Natural killer cell treated with Interleukin-12 subunit alpha and Interleukin-12 subunit beta and Interleukin-15 and Interleukin-18, amount 100 ng/mL, for 72 hours (primary cell): ENCODE results near the gene SCRT2. TPM values are rescaled to one million over a fixed set of nuclear protein-coding genes. Genes with fewer than 3 reads are reported as not detected.
"Not testable (repeated sequence)": the region's sequence is repeated elsewhere in the genome, so short reads cannot be mapped to it uniquely, and the experiment has no call there.

Source experiments
- ATAC-seq, 2 donors: fragments of 150-1000 bp; cut with Tn5 transposase in 1 of 2; sonication (Bioruptor Pico), chemical (Tn5 transposase) in 1 of 2; 2 replicates each; pipeline ENCODE4 v1.10.0; 2021
- DNase-seq: peaks from one replicate; pipeline ENCODE4 v3.0.0; 2022; ENCODE audit warnings: low spot score
- H3K27ac Mint-ChIP-seq, 2 donors: 1 replicate in 1 of 2; 2 replicates in 1 of 2; pipeline ENCODE4 v1.8.0; 2022; ENCODE audit warnings: mixed read lengths in 2 of 2, mild to moderate bottlenecking in 1 of 2, moderate library complexity in 1 of 2
- H3K27me3 Mint-ChIP-seq, 2 donors: 1 replicate in 1 of 2; 2 replicates in 1 of 2; pipeline ENCODE4 v1.8.0; 2022; ENCODE audit warnings: mixed read lengths in 2 of 2
- H3K36me3 Mint-ChIP-seq: one replicate; pipeline ENCODE4 v1.8.0; 2022; ENCODE audit warnings: mixed read lengths
- H3K4me1 Mint-ChIP-seq, 2 donors: 1 replicate in 1 of 2; 2 replicates in 1 of 2; pipeline ENCODE4 v1.8.0; 2022; ENCODE audit warnings: low read depth in 2 of 2, mixed read lengths in 2 of 2, mild to moderate bottlenecking in 1 of 2
- H3K4me3 Mint-ChIP-seq: one replicate; pipeline ENCODE4 v1.8.0; 2022; ENCODE audit warnings: mixed read lengths
- H3K9me3 Mint-ChIP-seq: 2 replicates; pipeline ENCODE4 v1.8.0; 2022; ENCODE audit warnings: mixed read lengths
- total RNA-seq, 2 donors: library from RNA; stranded (reverse); gene quantifications; one replicate each; pipeline ENCODE4 v1.2.3, GENCODE V29; 2022

The SCRT2 gene
- total RNA-seq, 2 donors from 2014 or later, result not detected

- H3K27ac Mint-ChIP-seq, H3K4me1 Mint-ChIP-seq, ATAC-seq, DNase-seq, H3K4me3 Mint-ChIP-seq, H3K36me3 Mint-ChIP-seq, H3K9me3 Mint-ChIP-seq: not testable (repeated sequence)
- H3K27me3 Mint-ChIP-seq, result peaks cover 19 to 35% of the 10 kb centered on the region in 2 donors
These were observed 18.2 kb upstream of the SCRT2 start for GRCh38 chr20:693786-694185.

GRCh38 chr20:692044-692443 is 16.4 kb upstream of the SCRT2 start:
- no peak overlapping the region for H3K27ac Mint-ChIP-seq
- H3K36me3 Mint-ChIP-seq, result no peaks in the 10 kb centered on the region
- H3K4me1 Mint-ChIP-seq, result peaks cover 0 to 3% of the 10 kb centered on the region in 2 donors
- no peak overlapping the region for H3K4me3 Mint-ChIP-seq
- ATAC-seq (no peak), DNase-seq (no peak)
- H3K27me3 Mint-ChIP-seq, result peaks cover 20 to 35% of the 10 kb centered on the region in 2 donors
- H3K9me3 Mint-ChIP-seq, result no peaks in the 10 kb centered on the region

- H3K27ac Mint-ChIP-seq, result no peak overlapping the region
- H3K4me1 Mint-ChIP-seq, result peaks cover 0 to 3% of the 10 kb centered on the region in 2 donors
- no peak for ATAC-seq
- no peak overlapping the region for H3K4me3 Mint-ChIP-seq
- H3K27me3 Mint-ChIP-seq, result peaks cover 20 to 35% of the 10 kb centered on the region in 2 donors
- no peaks in the 10 kb centered on the region for H3K36me3 Mint-ChIP-seq
- H3K9me3 Mint-ChIP-seq, result no peaks in the 10 kb centered on the region
- no peak for DNase-seq
These were observed 14.3 kb upstream of the SCRT2 start for GRCh38 chr20:689947-690346.

- H3K9me3 Mint-ChIP-seq, result no peaks in the 10 kb centered on the region
- ATAC-seq (peak in 1 of 2 donors; percentile 28), DNase-seq (no peak)
- H3K27me3 Mint-ChIP-seq, result peaks cover 20 to 35% of the 10 kb centered on the region in 2 donors
- H3K36me3 Mint-ChIP-seq, result no peaks in the 10 kb centered on the region
- H3K4me3 Mint-ChIP-seq, result no peak overlapping the region
- peaks cover 0 to 3% of the 10 kb centered on the region in 2 donors for H3K4me1 Mint-ChIP-seq
- no peak overlapping the region for H3K27ac Mint-ChIP-seq
These were observed 13.7 kb upstream of the SCRT2 start for GRCh38 chr20:689348-689747.

GRCh38 chr20:688809-689212 is 13.2 kb upstream of the SCRT2 start:
- Mint-ChIP-seq H3K4me3 (no peak overlapping the region), H3K9me3 (no peaks in the 10 kb centered on the region), H3K27me3 (peaks cover 16 to 35% of the 10 kb centered on the region in 2 donors), H3K27ac (no peak overlapping the region), H3K4me1 (peaks cover 0 to 3% of the 10 kb centered on the region in 2 donors), H3K36me3 (no peaks in the 10 kb centered on the region)
- DNase-seq, result no peak
- no peak for ATAC-seq

- no peak overlapping the region for H3K4me3 Mint-ChIP-seq
- H3K9me3 Mint-ChIP-seq, result no peaks in the 10 kb centered on the region
- H3K4me1 Mint-ChIP-seq, result peaks cover 0 to 3% of the 10 kb centered on the region in 2 donors
- H3K27ac Mint-ChIP-seq, result no peak overlapping the region
- DNase-seq (no peak), ATAC-seq (no peak)
- peaks cover 13 to 28% of the 10 kb centered on the region in 2 donors for H3K27me3 Mint-ChIP-seq
- H3K36me3 Mint-ChIP-seq, result no peaks in the 10 kb centered on the region
These were observed 12.0 kb upstream of the SCRT2 start for GRCh38 chr20:687468-688203.

GRCh38 chr20:684676-685319 is 9.2 kb upstream of the SCRT2 start:
- no peak for ATAC-seq

GRCh38 chr20:682123-682522 is 6.5 kb upstream of the SCRT2 start:
- H3K4me3 Mint-ChIP-seq, result no peak overlapping the region
- H3K27ac Mint-ChIP-seq, result no peak overlapping the region
- no peak for DNase-seq
- no peak for ATAC-seq
- peaks cover 25 to 26% of the 10 kb centered on the region in 2 donors for H3K27me3 Mint-ChIP-seq
- H3K36me3 Mint-ChIP-seq, result no peaks in the 10 kb centered on the region
- H3K9me3 Mint-ChIP-seq, result no peaks in the 10 kb centered on the region
- H3K4me1 Mint-ChIP-seq, result no peaks in the 10 kb centered on the region

More at GRCh38 chr20:684676-685319, 9.2 kb upstream of the SCRT2 start:
- DNase-seq, result no peak
- Mint-ChIP-seq H3K27ac (no peak overlapping the region), H3K36me3 (no peaks in the 10 kb centered on the region), H3K9me3 (no peaks in the 10 kb centered on the region), H3K27me3 (peaks cover 10 to 15% of the 10 kb centered on the region in 2 donors), H3K4me1 (peaks cover 0 to 3% of the 10 kb centered on the region in 2 donors), H3K4me3 (no peak overlapping the region)

GRCh38 chr20:680638-681187 is 5.1 kb upstream of the SCRT2 start:
- Mint-ChIP-seq H3K36me3 (no peaks in the 10 kb centered on the region), H3K27ac (no peak overlapping the region), H3K4me1 (peaks cover 4 to 6% of the 10 kb centered on the region in 2 donors), H3K27me3 (peaks cover 30 to 34% of the 10 kb centered on the region in 2 donors), H3K4me3 (no peak overlapping the region), H3K9me3 (peaks cover 3% of the 10 kb centered on the region)
- peak in 1 of 2 donors; percentile 21 for ATAC-seq
- DNase-seq, result no peak

- Mint-ChIP-seq H3K36me3 (no peaks in the 10 kb centered on the region), H3K27me3 (peaks cover 38 to 46% of the 10 kb centered on the region in 2 donors), H3K4me3 (no peak overlapping the region), H3K9me3 (peaks cover 3% of the 10 kb centered on the region), H3K4me1 (peaks cover 6 to 8% of the 10 kb centered on the region in 2 donors), H3K27ac (no peak overlapping the region)
- no peak for ATAC-seq
- no peak for DNase-seq
These were observed 2.4 kb upstream of the SCRT2 start for GRCh38 chr20:677957-678356.

- no peak for ATAC-seq
- Mint-ChIP-seq H3K4me1 (peaks cover 6 to 8% of the 10 kb centered on the region in 2 donors), H3K27me3 (peaks cover 41 to 49% of the 10 kb centered on the region in 2 donors), H3K4me3 (no peak overlapping the region), H3K9me3 (peaks cover 3% of the 10 kb centered on the region), H3K27ac (no peak overlapping the region), H3K36me3 (no peaks in the 10 kb centered on the region)
- no peak for DNase-seq
These were observed 1.4 kb upstream of the SCRT2 start for GRCh38 chr20:676967-677366.

GRCh38 chr20:676315-676937 is 824 bp upstream of the SCRT2 start:
- peak overlapping the region; percentile 37 for H3K4me3 Mint-ChIP-seq
- ATAC-seq, result no peak
- H3K27ac Mint-ChIP-seq, result no peak overlapping the region
- no peak for DNase-seq
- H3K9me3 Mint-ChIP-seq, result peaks cover 3% of the 10 kb centered on the region
- peaks cover 44 to 49% of the 10 kb centered on the region in 2 donors for H3K27me3 Mint-ChIP-seq
- peaks cover 6 to 11% of the 10 kb centered on the region in 2 donors for H3K4me1 Mint-ChIP-seq
- no peaks in the 10 kb centered on the region for H3K36me3 Mint-ChIP-seq

GRCh38 chr20:675033-675452 is 559 bp downstream of the SCRT2 start:
- H3K27ac Mint-ChIP-seq, result no peak overlapping the region
- DNase-seq (no peak), ATAC-seq (no peak)
- H3K4me1 Mint-ChIP-seq, result peaks cover 6 to 12% of the 10 kb centered on the region in 2 donors
- H3K4me3 Mint-ChIP-seq, result no peak overlapping the region
- peaks cover 45 to 53% of the 10 kb centered on the region in 2 donors for H3K27me3 Mint-ChIP-seq
- H3K36me3 Mint-ChIP-seq, result no peaks in the 10 kb centered on the region
- peaks cover 3% of the 10 kb centered on the region for H3K9me3 Mint-ChIP-seq
